ENCODE measurements around the gene ABCC5. TPM values are rescaled to one million over a fixed set of nuclear protein-coding genes. Genes with fewer than 3 reads are reported as not detected.

The ABCC5 gene
- total RNA-seq (2021) (29.1 to 35.2 TPM (median 31.1 TPM) in 3 replicates), Bru-seq, nascent RNA (percentile 62 among the genes with signal in this experiment)
- long read RNA-seq, experiment 1, full-length matches to known transcripts: 115 of 177 reads
- long read RNA-seq, experiment 1, partial matches to known transcripts: 32 of 177 reads
- long read RNA-seq, experiment 1, other reads (novel, unspliced or antisense): 30 of 177 reads
- long read RNA-seq, experiment 2, full-length matches to known transcripts: 4 of 23 reads
- long read RNA-seq, experiment 2, partial matches to known transcripts: 11 of 23 reads
- long read RNA-seq, experiment 2, other reads (novel, unspliced or antisense): 8 of 23 reads
- long read RNA-seq, experiment 3, full-length matches to known transcripts: 15 of 21 reads
- long read RNA-seq, experiment 3, partial matches to known transcripts: 5 of 21 reads
- long read RNA-seq, experiment 3, other reads (novel, unspliced or antisense): 1 of 21 reads

GRCh38 chr3:184017672-184018423, at the start of gene ABCC5:
Gene ABCC5, minus strand, starts transcription at chr3:184017884. Its CDS starts 3,492 bp downstream, at chr3:184014392.
- Mint-ChIP-seq H3K4me3 (peak within 1 kb of the TSS; percentile 99), H3K9me3 (no peaks in the 10 kb centered on the region), H3K36me3 (peaks cover 9% of the 10 kb centered on the region), H3K27me3 (ENCODE audit: low read depth) (no peaks in the 10 kb centered on the region), H3K27ac (peak within 1 kb of the TSS; percentile 96), H3K4me1 (peaks cover 22% of the 10 kb centered on the region)
- ChIA-PET POLR2A (interaction anchor here (0.6 to 0.7 kb wide), 3 partner anchors 10 to 159 kb away, joined by 3 read pairs; no protein-coding TSS in a partner anchor), CTCF (interaction anchor here (0.5 to 4.1 kb wide), 15 partner anchors 11 to 1044 kb away, joined by 3 to 37 read pairs (median 4); partner anchors contain the start of genes CAMK2N2, EEF1AKMT4, EIF2B5 and PARL)
- peak; percentile 98 for ATAC-seq
- DNase-seq (ENCODE audit: low spot score): peak; percentile 94
- TF ChIP-seq NFYB (CRISPR knock-in tag; conservative IDR thresholded peaks at IDR 0.05; ENCODE audit: low read depth): no peak
- TF ChIP-seq ELF4 (CRISPR knock-in tag; IDR thresholded peaks at IDR 0.05; ENCODE audit: low read depth): no peak
- TF ChIP-seq SMAD4 (CRISPR knock-in tag; IDR thresholded peaks at IDR 0.05): no peak
- TF ChIP-seq JUN (CRISPR knock-in tag; IDR thresholded peaks at IDR 0.05): no peak
- no peak for TF ChIP-seq CBFB (CRISPR knock-in tag; IDR thresholded peaks at IDR 0.05; ENCODE audit: low read depth)
- TF ChIP-seq ZNF512 (CRISPR knock-in tag; IDR thresholded peaks at IDR 0.05; ENCODE audit: borderline replicate concordance): no peak
- TF ChIP-seq ETV6 (CRISPR knock-in tag; IDR thresholded peaks at IDR 0.05): peak; percentile 38; the same call in 1 of the 2 replicates
- peak; percentile 77; the same call in 1 of the 2 replicates for TF ChIP-seq KAT7 (CRISPR knock-in tag; IDR thresholded peaks at IDR 0.05; ENCODE audit: borderline replicate concordance)
- no peak for TF ChIP-seq NR2C2 (CRISPR knock-in tag; IDR thresholded peaks at IDR 0.05)
- TF ChIP-seq ZNF423 (CRISPR knock-in tag; IDR thresholded peaks at IDR 0.05): no peak
- TF ChIP-seq, protein P1, sequence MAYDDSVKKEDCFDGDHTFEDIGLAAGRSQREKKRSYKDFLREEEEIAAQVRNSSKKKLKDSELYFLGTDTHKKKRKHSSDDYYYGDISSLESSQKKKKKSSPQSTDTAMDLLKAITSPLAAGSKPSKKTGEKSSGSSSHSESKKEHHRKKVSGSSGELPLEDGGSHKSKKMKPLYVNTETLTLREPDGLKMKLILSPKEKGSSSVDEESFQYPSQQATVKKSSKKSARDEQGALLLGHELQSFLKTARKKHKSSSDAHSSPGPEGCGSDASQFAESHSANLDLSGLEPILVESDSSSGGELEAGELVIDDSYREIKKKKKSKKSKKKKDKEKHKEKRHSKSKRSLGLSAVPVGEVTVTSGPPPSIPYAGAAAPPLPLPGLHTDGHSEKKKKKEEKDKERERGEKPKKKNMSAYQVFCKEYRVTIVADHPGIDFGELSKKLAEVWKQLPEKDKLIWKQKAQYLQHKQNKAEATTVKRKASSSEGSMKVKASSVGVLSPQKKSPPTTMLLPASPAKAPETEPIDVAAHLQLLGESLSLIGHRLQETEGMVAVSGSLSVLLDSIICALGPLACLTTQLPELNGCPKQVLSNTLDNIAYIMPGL (CRISPR knock-in tag; IDR thresholded peaks at IDR 0.05): peak; percentile 87
- TF ChIP-seq NFE2L1 (CRISPR knock-in tag; IDR thresholded peaks at IDR 0.05): 0 out of 2 replicates have a peak, but pooled peaks have one; percentile 37
- TF ChIP-seq ZNF263 (CRISPR knock-in tag; IDR thresholded peaks at IDR 0.05; ENCODE audit: low read depth): no peak
- no peak for TF ChIP-seq ATF6 (CRISPR knock-in tag; IDR thresholded peaks at IDR 0.05)
- TF ChIP-seq EMX1 (CRISPR knock-in tag; IDR thresholded peaks at IDR 0.05): no peak
- TF ChIP-seq ZNF396 (CRISPR knock-in tag; IDR thresholded peaks at IDR 0.05; ENCODE audit: borderline replicate concordance): no peak
- TF ChIP-seq TEAD1 (CRISPR knock-in tag; IDR thresholded peaks at IDR 0.05): 0 out of 2 replicates have a peak, but pooled peaks have one; percentile 60
- no peak for TF ChIP-seq TEAD4 (CRISPR knock-in tag; IDR thresholded peaks at IDR 0.05)
- no peak for TF ChIP-seq ZNF416 (CRISPR knock-in tag; IDR thresholded peaks at IDR 0.05)
- no peak for TF ChIP-seq ZBTB43 (CRISPR knock-in tag; IDR thresholded peaks at IDR 0.05)
- TF ChIP-seq CREM (CRISPR knock-in tag; IDR thresholded peaks at IDR 0.05): 0 out of 2 replicates have a peak, but pooled peaks have one; percentile 38
- TF ChIP-seq USF1 (CRISPR knock-in tag; IDR thresholded peaks at IDR 0.05): no peak
- TF ChIP-seq SMAD3 (CRISPR knock-in tag; IDR thresholded peaks at IDR 0.05; ENCODE audit: borderline replicate concordance): peak; percentile 47; the same call in 1 of the 2 replicates
- TF ChIP-seq FOXJ3 (CRISPR knock-in tag; IDR thresholded peaks at IDR 0.05; ENCODE audit: borderline replicate concordance): no peak
- no peak for TF ChIP-seq ZBTB21 (CRISPR knock-in tag; IDR thresholded peaks at IDR 0.05; ENCODE audit: borderline replicate concordance)
- peak; percentile 14 for TF ChIP-seq CTCF (IDR thresholded peaks at IDR 0.05)
- no peak for TF ChIP-seq TCF7 (CRISPR knock-in tag; IDR thresholded peaks at IDR 0.05; ENCODE audit: low read depth)
- no peak for TF ChIP-seq ESRRA (CRISPR knock-in tag; IDR thresholded peaks at IDR 0.05; ENCODE audit: borderline replicate concordance)

Data from WTC11 (cell line).